OCI-LY7 (cell line): ENCODE data around the gene NMT1. TPM values are rescaled to one million over a fixed set of nuclear protein-coding genes. Genes with fewer than 3 reads are reported as not detected.

Source experiments
- BruUV-seq: library from RNA; stranded (reverse); fragments of 400-500 nt; replicated peaks from 2 replicates; lab custom pipeline; 2021; lab: Mats Ljungman, UMichigan
- CTCF ChIA-PET: fragments of 300-600 bp; sonication (Branson Sonifier 250); formaldehyde crosslinking; loops from one replicate; lab custom pipeline; 2022; ENCODE audit warnings: antibody characterized with exemption; ENCODE audit not compliant: unreplicated experiment; lab: Charles Lee
- POLR2A ChIA-PET: fragments of 300-600 bp; sonication (Branson Sonifier 250); formaldehyde crosslinking; loops from one replicate; lab custom pipeline; 2022; ENCODE audit warnings: antibody characterized with exemption; lab: Charles Lee
- DNase-seq: peaks from one replicate; pipeline ENCODE4 v3.0.0-alpha.2; 2015; ENCODE audit warnings: low spot score
- H2AFZ ChIP-seq: fragments of 200-600 bp; sonication (generic), shearing (Covaris generic); 2 replicates; pipeline ENCODE4 v1.6.1; 2014; ENCODE audit warnings: mild to moderate bottlenecking, antibody characterized with exemption, low read length, moderate library complexity
- H3K27ac ChIP-seq: fragments of 200-600 bp; sonication (generic); 2 replicates; pipeline ENCODE4 v1.5.1; 2014; ENCODE audit warnings: mixed run types, low read depth, mild to moderate bottlenecking, moderate library complexity, low read length, inconsistent platforms; ENCODE audit not compliant: poor library complexity, severe bottlenecking
- H3K36me3 ChIP-seq: fragments of 200-600 bp; sonication (generic); 2 replicates; pipeline ENCODE4 v1.6.1; 2014; ENCODE audit warnings: mild to moderate bottlenecking, antibody characterized with exemption, low read length, moderate library complexity, mixed read lengths; ENCODE audit not compliant: insufficient read depth
- H3K4me1 ChIP-seq: fragments of 200-600 bp; sonication (generic); 2 replicates; pipeline ENCODE4 v1.5.1; 2014; ENCODE audit warnings: mild to moderate bottlenecking, low read length; ENCODE audit not compliant: insufficient read depth, poor library complexity, severe bottlenecking
- H3K4me2 ChIP-seq: fragments of 200-600 bp; sonication (generic); 2 replicates; pipeline ENCODE4 v1.6.1; 2014; ENCODE audit warnings: mild to moderate bottlenecking, low read length
- H3K4me3 ChIP-seq: fragments of 200-600 bp; sonication (generic); 2 replicates; pipeline ENCODE4 v1.5.1; 2014; ENCODE audit warnings: mild to moderate bottlenecking, low read depth, low read length; ENCODE audit not compliant: poor library complexity, severe bottlenecking
- H3K79me2 ChIP-seq: fragments of 200-600 bp; sonication (generic); 2 replicates; pipeline ENCODE4 v1.6.1; 2016; ENCODE audit warnings: low read depth, mild to moderate bottlenecking, low read length, moderate library complexity, mixed read lengths; ENCODE audit not compliant: insufficient read depth
- H3K9me2 ChIP-seq: fragments of 200-600 bp; sonication (generic); 2 replicates; pipeline ENCODE4 v1.6.1; 2016; ENCODE audit warnings: mild to moderate bottlenecking, low read length, mixed read lengths; ENCODE audit not compliant: insufficient read depth
- H3K9me3 ChIP-seq: fragments of 200-600 bp; sonication (generic); 2 replicates; pipeline ENCODE4 v1.6.1; 2014; ENCODE audit warnings: mild to moderate bottlenecking, mixed run types, low read length, mixed read lengths
- H4K20me1 ChIP-seq: fragments of 200-600 bp; sonication (generic); 2 replicates; pipeline ENCODE4 v1.6.1; 2014; ENCODE audit warnings: mild to moderate bottlenecking, antibody characterized with exemption, low read length, moderate library complexity, mixed read lengths; ENCODE audit not compliant: insufficient read depth
- EZH2phosphoT487 ChIP-seq: fragments of 200-600 bp; sonication (generic); IDR thresholded peaks from 2 replicates; pipeline ENCODE4 v1.6.1; 2018; ENCODE audit warnings: low read depth, borderline replicate concordance, mild to moderate bottlenecking, mixed run types, antibody characterized with exemption, low read length, moderate library complexity, mixed read lengths
- intact Hi-C: fragments of 100-400 bp; cut with micrococcal nuclease; formaldehyde crosslinking; loops from one replicate; pipeline ENCODE4 v1.10.0; 2022; ENCODE audit not compliant: unreplicated experiment
- microRNA-seq: library from miRNA; unstranded; fragments of <30 nt; microRNA quantifications from one replicate; pipeline ENCODE4 v1.2.0, GENCODE V29; 2022; ENCODE audit warnings: borderline replicate concordance
- small RNA-seq: library from RNA; depleted of rRNA; stranded (forward); fragments of <200 nt; gene quantifications from one replicate; pipeline ENCODE3, GENCODE V24; 2014
- total RNA-seq, 2 experiments: library from RNA; depleted of rRNA in 1 of 2; stranded (reverse); fragments of >200 nt in 1 of 2; shearing (Covaris generic) in 1 of 2; gene quantifications; 2 replicates each; pipeline ENCODE4 v1.2.3, GENCODE V29; 2014 to 2022
- TF ChIP-seq, protein P1 (sequence below): fragments of 200-600 bp; sonication (generic); conservative IDR thresholded peaks from 2 replicates; pipeline ENCODE4 v1.5.1; 2014; ENCODE audit warnings: mild to moderate bottlenecking, antibody characterized with exemption, low read length, moderate library complexity, mixed read lengths

The NMT1 gene
- total RNA-seq, 2 experiments from 2014 or later, result 82.3 to 134 TPM

DNA sequence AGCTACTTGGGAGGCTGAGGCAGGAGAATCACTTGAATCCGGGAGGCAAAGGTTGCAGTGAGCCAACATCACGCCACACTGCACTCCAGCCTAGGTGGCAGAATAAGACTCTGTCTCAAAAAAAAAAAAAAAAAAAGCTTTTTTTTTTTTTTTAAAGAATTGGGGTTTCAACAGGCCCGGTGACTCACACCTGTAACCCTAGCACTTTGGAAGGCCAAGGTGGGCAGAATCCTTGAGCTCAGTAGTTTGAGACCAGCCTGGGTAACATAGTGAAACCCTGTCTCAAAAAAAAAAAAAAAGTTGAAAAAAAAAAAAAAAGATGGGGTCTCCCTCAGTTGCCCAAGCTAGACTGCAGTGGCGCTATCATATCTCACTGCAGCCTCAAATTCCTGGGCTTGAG is 93.9 kb downstream of the NMT1 start:
- no peak overlapping the region for H3K4me2 ChIP-seq
- H3K27ac ChIP-seq, result no peak overlapping the region
- H3K9me2 ChIP-seq, result no peaks in the 10 kb centered on the region

DNA sequence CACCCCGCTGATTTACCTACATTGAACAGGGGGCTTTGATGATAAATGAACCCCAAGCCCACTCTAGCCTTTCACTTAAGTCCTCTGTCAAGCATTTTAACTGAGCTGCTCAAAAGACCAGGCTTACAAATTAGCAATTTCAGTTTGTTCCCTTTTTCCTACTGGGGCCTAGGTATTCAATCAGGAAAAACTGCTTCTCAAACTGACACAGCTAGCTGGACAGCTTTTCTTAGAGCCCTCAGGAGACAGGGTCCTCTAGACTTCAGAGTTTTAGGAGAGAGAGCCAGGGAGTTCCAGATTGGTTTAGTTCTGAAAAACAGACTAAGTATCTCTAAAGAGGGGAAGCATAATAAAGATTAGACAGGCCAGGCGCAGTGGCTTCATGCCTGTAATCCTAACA is 94.4 kb downstream of the NMT1 start:
- POLR2A ChIA-PET, result interaction anchor here (0.6 to 1.0 kb wide), 6 partner anchors 13 to 1027 kb away, joined by 3 to 12 read pairs (median 4); no protein-coding TSS in a partner anchor
- Histone ChIP-seq H4K20me1 (peaks cover 7% of the 10 kb centered on the region; the same call in 1 of the 2 replicates), H3K9me3 (no peaks in the 10 kb centered on the region), H3K4me1 (peaks cover 28% of the 10 kb centered on the region), H3K27ac (no peak overlapping the region), H2AFZ (no peak overlapping the region), H3K36me3 (peaks cover 13% of the 10 kb centered on the region), H3K9me2 (no peaks in the 10 kb centered on the region), H3K4me3 (no peak overlapping the region), H3K4me2 (no peak overlapping the region), H3K79me2 (peaks cover 16% of the 10 kb centered on the region; the same call in 1 of the 2 replicates)
- BruUV-seq, result no TSS peak
- TF ChIP-seq, protein P1, sequence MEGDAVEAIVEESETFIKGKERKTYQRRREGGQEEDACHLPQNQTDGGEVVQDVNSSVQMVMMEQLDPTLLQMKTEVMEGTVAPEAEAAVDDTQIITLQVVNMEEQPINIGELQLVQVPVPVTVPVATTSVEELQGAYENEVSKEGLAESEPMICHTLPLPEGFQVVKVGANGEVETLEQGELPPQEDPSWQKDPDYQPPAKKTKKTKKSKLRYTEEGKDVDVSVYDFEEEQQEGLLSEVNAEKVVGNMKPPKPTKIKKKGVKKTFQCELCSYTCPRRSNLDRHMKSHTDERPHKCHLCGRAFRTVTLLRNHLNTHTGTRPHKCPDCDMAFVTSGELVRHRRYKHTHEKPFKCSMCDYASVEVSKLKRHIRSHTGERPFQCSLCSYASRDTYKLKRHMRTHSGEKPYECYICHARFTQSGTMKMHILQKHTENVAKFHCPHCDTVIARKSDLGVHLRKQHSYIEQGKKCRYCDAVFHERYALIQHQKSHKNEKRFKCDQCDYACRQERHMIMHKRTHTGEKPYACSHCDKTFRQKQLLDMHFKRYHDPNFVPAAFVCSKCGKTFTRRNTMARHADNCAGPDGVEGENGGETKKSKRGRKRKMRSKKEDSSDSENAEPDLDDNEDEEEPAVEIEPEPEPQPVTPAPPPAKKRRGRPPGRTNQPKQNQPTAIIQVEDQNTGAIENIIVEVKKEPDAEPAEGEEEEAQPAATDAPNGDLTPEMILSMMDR, result no peak
- no peak for TF ChIP-seq EZH2phosphoT487
- CTCF ChIA-PET, result no interaction called here
- intact Hi-C loops, result no loop called here
- DNase-seq, result no peak

More for the DNA sequence above, 93.9 kb downstream of the NMT1 start:
- intact Hi-C loops, result no loop called here
- Histone ChIP-seq H3K36me3 (peaks cover 13% of the 10 kb centered on the region), H3K4me1 (peaks cover 25% of the 10 kb centered on the region), H3K9me3 (no peaks in the 10 kb centered on the region), H3K79me2 (peaks cover 16% of the 10 kb centered on the region; the same call in 1 of the 2 replicates), H4K20me1 (peaks cover 10% of the 10 kb centered on the region; the same call in 1 of the 2 replicates), H3K4me3 (no peak overlapping the region), H2AFZ (no peak overlapping the region)
- no peak for TF ChIP-seq EZH2phosphoT487
- TF ChIP-seq, protein P1, result no peak
- ChIA-PET POLR2A (interaction anchor here (0.6 to 1.0 kb wide), 9 partner anchors 12 to 1027 kb away, joined by 3 to 12 read pairs (median 3); no protein-coding TSS in a partner anchor), CTCF (no interaction called here)
- BruUV-seq, result no TSS peak
- DNase-seq, result no peak

DNA sequence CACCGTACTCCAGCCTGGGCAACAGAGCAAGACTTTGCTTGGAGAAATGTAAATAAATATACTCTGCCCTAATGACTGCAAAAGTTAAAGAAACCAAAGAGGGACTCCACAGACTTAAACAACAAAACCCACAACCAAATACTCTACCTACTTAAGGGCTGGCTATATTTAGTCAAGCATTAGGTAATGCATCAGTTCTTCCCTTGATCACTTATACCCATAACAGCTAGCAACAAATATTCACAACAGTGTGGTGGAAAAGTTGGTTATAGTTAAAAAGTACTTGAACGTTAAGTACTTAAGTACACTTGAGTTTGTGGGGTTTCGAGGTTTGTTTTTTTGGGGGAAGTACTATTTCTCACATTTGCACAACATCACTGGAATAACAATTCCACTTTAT is 95.1 kb downstream of the NMT1 start:
- Histone ChIP-seq H4K20me1 (peaks cover 7% of the 10 kb centered on the region; the same call in 1 of the 2 replicates), H3K9me2 (no peaks in the 10 kb centered on the region), H2AFZ (no peak overlapping the region), H3K4me2 (no peak overlapping the region), H3K27ac (no peak overlapping the region), H3K4me3 (no peak overlapping the region), H3K4me1 (peaks cover 20% of the 10 kb centered on the region), H3K36me3 (peaks cover 13% of the 10 kb centered on the region), H3K79me2 (peaks cover 17% of the 10 kb centered on the region; the same call in 1 of the 2 replicates), H3K9me3 (no peaks in the 10 kb centered on the region)
- DNase-seq, result no peak
- ChIA-PET POLR2A (interaction anchor here (1.7 kb wide), 1 partner anchor 8 kb away, joined by 3 read pairs; the partner anchor contains the start of gene HEXIM1), CTCF (no interaction called here)
- intact Hi-C loops, result no loop called here
- no TSS peak for BruUV-seq
- TF ChIP-seq EZH2phosphoT487, result no peak
- TF ChIP-seq, protein P1, result no peak

Small RNAs within 50 kb of the gene (microRNA-seq; reads per million reads assigned to microRNA genes)
- gene MIR6784, result not detected

Small RNAs within 50 kb of the gene (small RNA-seq; reads per million reads assigned to genes)
- not detected for gene MIR6784
- gene RF00019, result not detected

Other genes with a start within 250 kb of the NMT1 start
- gene GJC1, start 231.0 kb upstream of the NMT1 start, total RNA-seq (2014; rRNA removed; shearing (Covaris generic)), result 14.2 and 21.1 TPM in 2 replicates
- 19.5 and 20.6 TPM in 2 replicates for gene GJC1, start 231.0 kb upstream of the NMT1 start, total RNA-seq (2022)
- gene HIGD1B, start 213.4 kb upstream of the NMT1 start, total RNA-seq (2014; rRNA removed; shearing (Covaris generic)), result not detected in 2 replicates
- gene HIGD1B, start 213.4 kb upstream of the NMT1 start, total RNA-seq (2022), result not detected in 2 replicates
- 73.5 and 91.4 TPM in 2 replicates for gene EFTUD2, start 161.9 kb upstream of the NMT1 start, total RNA-seq (2014; rRNA removed; shearing (Covaris generic))
- gene EFTUD2, start 161.9 kb upstream of the NMT1 start, total RNA-seq (2022), result 133 and 148 TPM in 2 replicates
- 0.51 TPM in 1 of 2 replicates, not detected in the other for gene GFAP, start 145.8 kb upstream of the NMT1 start, total RNA-seq (2014; rRNA removed; shearing (Covaris generic))
- not detected in 2 replicates for gene GFAP, start 145.8 kb upstream of the NMT1 start, total RNA-seq (2022)
- gene KIF18B, start 113.5 kb upstream of the NMT1 start, total RNA-seq (2014; rRNA removed; shearing (Covaris generic)), result 33.4 and 42.2 TPM in 2 replicates
- gene KIF18B, start 113.5 kb upstream of the NMT1 start, total RNA-seq (2022), result 126 and 146 TPM in 2 replicates
- not detected in 2 replicates for gene C1QL1, start 93.0 kb upstream of the NMT1 start, total RNA-seq (2014; rRNA removed; shearing (Covaris generic))
- not detected in 2 replicates for gene C1QL1, start 93.0 kb upstream of the NMT1 start, total RNA-seq (2022)
- gene DCAKD, start 9.7 kb upstream of the NMT1 start, total RNA-seq (2014; rRNA removed; shearing (Covaris generic)), result 40.8 and 53.1 TPM in 2 replicates
- 45.6 and 48.9 TPM in 2 replicates for gene DCAKD, start 9.7 kb upstream of the NMT1 start, total RNA-seq (2022)
- gene PLCD3, start 71.2 kb downstream of the NMT1 start, total RNA-seq (2014; rRNA removed; shearing (Covaris generic)), result 1.4 and 3.6 TPM in 2 replicates
- gene PLCD3, start 71.2 kb downstream of the NMT1 start, total RNA-seq (2022), result 1.7 and 4.6 TPM in 2 replicates
- gene ACBD4, start 74.4 kb downstream of the NMT1 start, total RNA-seq (2014; rRNA removed; shearing (Covaris generic)), result 14.6 and 14.8 TPM in 2 replicates
- 22.2 and 24.0 TPM in 2 replicates for gene ACBD4, start 74.4 kb downstream of the NMT1 start, total RNA-seq (2022)
- 12.1 and 13.9 TPM in 2 replicates for gene HEXIM1, start 87.2 kb downstream of the NMT1 start, total RNA-seq (2014; rRNA removed; shearing (Covaris generic))
- gene HEXIM1, start 87.2 kb downstream of the NMT1 start, total RNA-seq (2022), result 16.4 and 17.2 TPM in 2 replicates
- 8.6 and 9.3 TPM in 2 replicates for gene HEXIM2, start 100.6 kb downstream of the NMT1 start, total RNA-seq (2014; rRNA removed; shearing (Covaris generic))
- 9.7 and 11.1 TPM in 2 replicates for gene HEXIM2, start 100.6 kb downstream of the NMT1 start, total RNA-seq (2022)
- 44.8 and 55.1 TPM in 2 replicates for gene FMNL1, start 160.6 kb downstream of the NMT1 start, total RNA-seq (2014; rRNA removed; shearing (Covaris generic))
- gene FMNL1, start 160.6 kb downstream of the NMT1 start, total RNA-seq (2022), result 133 and 159 TPM in 2 replicates
- 0.41 TPM in 1 of 2 replicates, not detected in the other for gene SPATA32, start 200.8 kb downstream of the NMT1 start, total RNA-seq (2014; rRNA removed; shearing (Covaris generic))
- gene SPATA32, start 200.8 kb downstream of the NMT1 start, total RNA-seq (2022), result 0.18 TPM in 1 of 2 replicates, not detected in the other